OCI-LY7 (cell line): ENCODE results near the gene JCAD. TPM values are rescaled to one million over a fixed set of nuclear protein-coding genes. Genes with fewer than 3 reads are reported as not detected.
A peak's percentile ranks its signal among the peaks of the same experiment; 100 is the strongest.

Experiments
- BruUV-seq: library from RNA; stranded (reverse); fragments of 400-500 nt; replicated peaks from 2 replicates; lab custom pipeline; 2021; lab: Mats Ljungman, UMichigan
- CTCF ChIA-PET: fragments of 300-600 bp; sonication (Branson Sonifier 250); formaldehyde crosslinking; loops from one replicate; lab custom pipeline; 2022; ENCODE audit warnings: antibody characterized with exemption; ENCODE audit not compliant: unreplicated experiment; lab: Charles Lee
- POLR2A ChIA-PET: fragments of 300-600 bp; sonication (Branson Sonifier 250); formaldehyde crosslinking; loops from one replicate; lab custom pipeline; 2022; ENCODE audit warnings: antibody characterized with exemption; lab: Charles Lee
- DNase-seq: peaks from one replicate; pipeline ENCODE4 v3.0.0-alpha.2; 2015; ENCODE audit warnings: low spot score
- H2AFZ ChIP-seq: fragments of 200-600 bp; sonication (generic), shearing (Covaris generic); 2 replicates; pipeline ENCODE4 v1.6.1; 2014; ENCODE audit warnings: mild to moderate bottlenecking, antibody characterized with exemption, low read length, moderate library complexity
- H3K27ac ChIP-seq: fragments of 200-600 bp; sonication (generic); 2 replicates; pipeline ENCODE4 v1.5.1; 2014; ENCODE audit warnings: mixed run types, low read depth, mild to moderate bottlenecking, moderate library complexity, low read length, inconsistent platforms; ENCODE audit not compliant: poor library complexity, severe bottlenecking
- H3K36me3 ChIP-seq: fragments of 200-600 bp; sonication (generic); 2 replicates; pipeline ENCODE4 v1.6.1; 2014; ENCODE audit warnings: mild to moderate bottlenecking, antibody characterized with exemption, low read length, moderate library complexity, mixed read lengths; ENCODE audit not compliant: insufficient read depth
- H3K4me1 ChIP-seq: fragments of 200-600 bp; sonication (generic); 2 replicates; pipeline ENCODE4 v1.5.1; 2014; ENCODE audit warnings: mild to moderate bottlenecking, low read length; ENCODE audit not compliant: insufficient read depth, poor library complexity, severe bottlenecking
- H3K4me2 ChIP-seq: fragments of 200-600 bp; sonication (generic); 2 replicates; pipeline ENCODE4 v1.6.1; 2014; ENCODE audit warnings: mild to moderate bottlenecking, low read length
- H3K4me3 ChIP-seq: fragments of 200-600 bp; sonication (generic); 2 replicates; pipeline ENCODE4 v1.5.1; 2014; ENCODE audit warnings: mild to moderate bottlenecking, low read depth, low read length; ENCODE audit not compliant: poor library complexity, severe bottlenecking
- H3K79me2 ChIP-seq: fragments of 200-600 bp; sonication (generic); 2 replicates; pipeline ENCODE4 v1.6.1; 2016; ENCODE audit warnings: low read depth, mild to moderate bottlenecking, low read length, moderate library complexity, mixed read lengths; ENCODE audit not compliant: insufficient read depth
- H3K9me2 ChIP-seq: fragments of 200-600 bp; sonication (generic); 2 replicates; pipeline ENCODE4 v1.6.1; 2016; ENCODE audit warnings: mild to moderate bottlenecking, low read length, mixed read lengths; ENCODE audit not compliant: insufficient read depth
- H3K9me3 ChIP-seq: fragments of 200-600 bp; sonication (generic); 2 replicates; pipeline ENCODE4 v1.6.1; 2014; ENCODE audit warnings: mild to moderate bottlenecking, mixed run types, low read length, mixed read lengths
- H4K20me1 ChIP-seq: fragments of 200-600 bp; sonication (generic); 2 replicates; pipeline ENCODE4 v1.6.1; 2014; ENCODE audit warnings: mild to moderate bottlenecking, antibody characterized with exemption, low read length, moderate library complexity, mixed read lengths; ENCODE audit not compliant: insufficient read depth
- EZH2phosphoT487 ChIP-seq: fragments of 200-600 bp; sonication (generic); IDR thresholded peaks from 2 replicates; pipeline ENCODE4 v1.6.1; 2018; ENCODE audit warnings: low read depth, borderline replicate concordance, mild to moderate bottlenecking, mixed run types, antibody characterized with exemption, low read length, moderate library complexity, mixed read lengths
- intact Hi-C: fragments of 100-400 bp; cut with micrococcal nuclease; formaldehyde crosslinking; loops from one replicate; pipeline ENCODE4 v1.10.0; 2022; ENCODE audit not compliant: unreplicated experiment
- total RNA-seq, 2 experiments: library from RNA; depleted of rRNA in 1 of 2; stranded (reverse); fragments of >200 nt in 1 of 2; shearing (Covaris generic) in 1 of 2; gene quantifications; 2 replicates each; pipeline ENCODE4 v1.2.3, GENCODE V29; 2014 to 2022
- TF ChIP-seq, protein P1 (sequence below): fragments of 200-600 bp; sonication (generic); conservative IDR thresholded peaks from 2 replicates; pipeline ENCODE4 v1.5.1; 2014; ENCODE audit warnings: mild to moderate bottlenecking, antibody characterized with exemption, low read length, moderate library complexity, mixed read lengths

JCAD gene
- total RNA-seq, 2 experiments from 2014 or later = not detected

DNA sequence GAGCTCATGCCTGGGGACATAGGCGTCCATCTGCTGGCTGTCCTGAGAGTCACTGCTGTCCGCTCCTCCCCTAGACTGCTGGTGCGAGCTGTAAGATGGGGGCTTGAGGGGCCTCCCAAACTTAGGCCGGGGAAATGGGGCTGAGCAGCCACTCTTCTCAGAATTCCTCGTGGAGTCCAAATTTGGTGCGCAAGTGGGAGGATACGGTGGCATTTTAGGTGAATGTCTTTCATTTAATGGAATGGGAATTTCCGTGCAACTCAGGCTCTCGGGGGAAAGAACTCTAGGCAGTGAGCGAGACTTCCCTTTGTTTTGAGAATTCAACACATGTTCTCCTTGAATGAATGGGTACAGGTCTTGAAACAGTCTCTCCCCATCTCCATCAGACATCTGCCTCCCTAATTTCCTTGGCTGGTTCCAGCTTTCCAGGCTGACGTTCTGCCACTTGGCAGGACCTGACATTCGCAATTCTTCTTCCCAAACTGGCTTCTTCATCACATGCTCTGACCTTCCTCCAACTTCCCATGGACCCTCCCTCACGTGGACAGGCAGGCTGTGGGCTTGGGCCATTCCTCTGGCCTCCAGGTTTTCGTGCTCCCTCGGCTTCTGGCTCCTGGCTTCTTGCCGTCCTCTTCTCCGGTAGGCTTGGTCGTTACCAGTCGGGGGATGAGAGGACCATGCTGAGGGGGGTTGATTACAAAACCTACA is 30.1 kb downstream of the JCAD start:
- Histone ChIP-seq H3K36me3 (no peaks in the 10 kb centered on the region), H3K79me2 (no peaks in the 10 kb centered on the region), H3K4me2 (no peak overlapping the region), H3K4me3 (no peak overlapping the region), H3K9me2 (no peaks in the 10 kb centered on the region), H3K4me1 (no peaks in the 10 kb centered on the region), H3K27ac (no peak overlapping the region), H3K9me3 (no peaks in the 10 kb centered on the region), H2AFZ (no peak overlapping the region), H4K20me1 (no peaks in the 10 kb centered on the region)
- intact Hi-C loops = no loop called here
- TF ChIP-seq, protein P1, sequence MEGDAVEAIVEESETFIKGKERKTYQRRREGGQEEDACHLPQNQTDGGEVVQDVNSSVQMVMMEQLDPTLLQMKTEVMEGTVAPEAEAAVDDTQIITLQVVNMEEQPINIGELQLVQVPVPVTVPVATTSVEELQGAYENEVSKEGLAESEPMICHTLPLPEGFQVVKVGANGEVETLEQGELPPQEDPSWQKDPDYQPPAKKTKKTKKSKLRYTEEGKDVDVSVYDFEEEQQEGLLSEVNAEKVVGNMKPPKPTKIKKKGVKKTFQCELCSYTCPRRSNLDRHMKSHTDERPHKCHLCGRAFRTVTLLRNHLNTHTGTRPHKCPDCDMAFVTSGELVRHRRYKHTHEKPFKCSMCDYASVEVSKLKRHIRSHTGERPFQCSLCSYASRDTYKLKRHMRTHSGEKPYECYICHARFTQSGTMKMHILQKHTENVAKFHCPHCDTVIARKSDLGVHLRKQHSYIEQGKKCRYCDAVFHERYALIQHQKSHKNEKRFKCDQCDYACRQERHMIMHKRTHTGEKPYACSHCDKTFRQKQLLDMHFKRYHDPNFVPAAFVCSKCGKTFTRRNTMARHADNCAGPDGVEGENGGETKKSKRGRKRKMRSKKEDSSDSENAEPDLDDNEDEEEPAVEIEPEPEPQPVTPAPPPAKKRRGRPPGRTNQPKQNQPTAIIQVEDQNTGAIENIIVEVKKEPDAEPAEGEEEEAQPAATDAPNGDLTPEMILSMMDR = no peak
- no peak for TF ChIP-seq EZH2phosphoT487
- CTCF ChIA-PET = no interaction called here
- POLR2A ChIA-PET = no interaction called here
- no peak for DNase-seq
- BruUV-seq = no TSS peak

DNA sequence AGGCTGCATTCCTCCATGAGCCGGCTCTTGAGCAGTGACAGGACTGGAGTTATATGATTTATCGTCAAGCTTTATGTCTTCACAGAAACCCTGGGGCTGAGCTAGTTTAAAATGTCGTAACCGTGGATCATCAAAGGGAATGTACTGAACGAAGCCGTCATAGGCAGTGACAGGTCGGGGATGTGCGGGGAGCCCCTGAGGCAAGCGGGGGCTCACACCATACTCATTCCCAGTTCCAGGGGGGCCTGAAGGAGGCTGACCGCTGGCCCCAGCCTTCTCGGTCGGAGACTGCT is 30.7 kb downstream of the JCAD start:
- H3K36me3 ChIP-seq = no peaks in the 10 kb centered on the region
- BruUV-seq = no TSS peak
- no peaks in the 10 kb centered on the region for H3K4me1 ChIP-seq
- TF ChIP-seq, protein P1 = no peak
- TF ChIP-seq EZH2phosphoT487 = no peak
- no peak for DNase-seq
- ChIA-PET CTCF (no interaction called here), POLR2A (interaction anchor here (0.5 kb wide), 1 partner anchor 1569 kb away, joined by 4 read pairs; no protein-coding TSS in a partner anchor)
- no peaks in the 10 kb centered on the region for H4K20me1 ChIP-seq
- no peaks in the 10 kb centered on the region for H3K9me3 ChIP-seq
- intact Hi-C loops = no loop called here
- no peaks in the 10 kb centered on the region for H3K9me2 ChIP-seq
- H3K4me3 ChIP-seq = no peak overlapping the region
- no peaks in the 10 kb centered on the region for H3K79me2 ChIP-seq
- H2AFZ ChIP-seq = no peak overlapping the region
- H3K27ac ChIP-seq = no peak overlapping the region
- no peak overlapping the region for H3K4me2 ChIP-seq

DNA sequence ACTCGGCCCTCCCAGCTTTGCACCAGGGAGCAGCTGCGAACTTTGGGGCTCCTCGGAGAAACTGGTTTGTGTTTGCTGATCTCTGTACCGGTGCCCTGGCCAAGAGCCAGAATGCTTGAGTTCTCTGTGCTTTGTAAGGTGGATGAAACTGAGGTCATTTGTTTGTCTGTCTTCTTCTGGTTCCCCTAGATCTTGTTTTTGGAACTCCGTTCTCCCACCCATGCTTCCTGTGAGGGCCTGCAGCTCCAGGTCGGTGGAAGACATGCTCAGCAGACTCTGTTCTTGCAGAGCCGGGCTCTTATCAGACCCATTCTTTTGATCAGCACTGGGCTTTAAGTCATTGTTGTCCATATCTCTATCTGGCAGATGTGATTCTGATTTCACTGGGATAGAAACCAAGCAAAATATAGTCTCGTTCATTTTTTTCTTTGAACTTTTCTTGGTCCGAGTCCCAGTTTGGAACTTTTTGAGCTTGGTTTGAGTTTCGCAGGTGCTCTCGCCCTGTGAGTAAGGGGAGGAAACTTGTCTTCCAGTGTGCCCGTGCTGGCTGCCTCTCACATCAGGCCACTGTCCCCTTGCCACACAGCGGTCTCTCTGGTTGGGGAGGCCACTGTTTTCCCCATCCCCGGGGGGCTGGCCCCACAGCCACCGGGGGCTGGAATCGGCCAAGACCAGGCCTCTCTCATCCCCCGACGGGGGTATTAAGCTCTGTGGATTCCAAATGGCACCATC is 31.2 kb downstream of the JCAD start:
- no peak for DNase-seq
- Histone ChIP-seq H3K27ac (no peak overlapping the region), H4K20me1 (no peaks in the 10 kb centered on the region), H3K4me2 (0 out of 2 replicates have a peak overlapping the region, but pooled peaks have one; percentile 47), H3K36me3 (no peaks in the 10 kb centered on the region), H3K4me1 (no peaks in the 10 kb centered on the region), H3K9me3 (no peaks in the 10 kb centered on the region), H3K4me3 (no peak overlapping the region), H3K9me2 (no peaks in the 10 kb centered on the region), H3K79me2 (no peaks in the 10 kb centered on the region), H2AFZ (no peak overlapping the region)
- TF ChIP-seq, protein P1 = no peak
- TF ChIP-seq EZH2phosphoT487 = no peak
- CTCF ChIA-PET = no interaction called here
- no TSS peak for BruUV-seq
- intact Hi-C loops = no loop called here
- POLR2A ChIA-PET = interaction anchor here (0.5 kb wide), 1 partner anchor 1570 kb away, joined by 4 read pairs; no protein-coding TSS in a partner anchor
